Measurements from ENCODE around the gene SLC25A44.

DNA sequence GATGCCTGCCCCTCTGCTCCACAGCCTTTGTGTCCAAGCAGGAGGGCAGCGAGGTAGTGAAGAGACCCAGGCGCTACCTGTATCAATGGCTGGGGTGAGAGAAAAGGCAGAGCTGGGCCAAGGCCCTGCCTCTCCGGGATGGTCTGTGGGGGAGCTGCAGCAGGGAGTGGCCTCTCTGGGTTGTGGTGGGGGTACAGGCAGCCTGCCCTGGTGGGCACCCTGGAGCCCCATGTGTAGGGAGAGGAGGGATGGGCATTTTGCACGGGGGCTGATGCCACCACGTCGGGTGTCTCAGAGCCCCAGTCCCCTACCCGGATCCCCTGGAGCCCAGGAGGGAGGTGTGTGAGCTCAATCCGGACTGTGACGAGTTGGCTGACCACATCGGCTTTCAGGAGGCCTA lies 48.8 kb downstream of the SLC25A44 start:
- TF ChIP-seq GATA3 (IDR thresholded peaks at IDR 0.05; ENCODE audit: low read depth, low read length) (no peak), GATA2 (IDR thresholded peaks at IDR 0.05; ENCODE audit: low read depth, low read length) (no peak)

Measured in SH-SY5Y (cell line).